HepG2 (cell line): Measurements from ENCODE around the gene TRIM37. TPM values are rescaled to one million over a fixed set of nuclear protein-coding genes. Genes with fewer than 3 reads are reported as not detected.

Source experiments
- ATAC-seq: fragments of 200-7000 bp; cut with Tn5 transposase; 3 replicates; pipeline ENCODE4 v1.9.1; 2020; ENCODE audit warnings: mild to moderate bottlenecking, moderate library complexity
- BruUV-seq: library from RNA; stranded (reverse); fragments of 400-500 nt; replicated peaks from 2 replicates; lab custom pipeline; 2021; lab: Mats Ljungman, UMichigan
- CTCF ChIA-PET: fragments of 300-600 bp; formaldehyde crosslinking; extraction: SDS; loops from one replicate; lab custom pipeline; 2021; ENCODE audit warnings: low total read pairs, inconsistent platforms, low intra/inter-chr PET ratio; lab: Yijun Ruan, JAX
- POLR2A ChIA-PET: fragments of 350-600 bp; sonication (Branson Sonifier 250); formaldehyde crosslinking; loops from one replicate; lab custom pipeline; 2020; ENCODE audit warnings: antibody characterized with exemption, inconsistent platforms; lab: Yijun Ruan, JAX
- DNase-seq: peaks from one replicate; pipeline ENCODE4 v3.0.0-alpha.2; 2015; ENCODE audit warnings: low spot score
- FAIRE-seq: peaks from 3 replicates; lab custom pipeline; 2011; peaks lifted over from hg19 to GRCh38; lab: Jason Lieb, UNC
- H2AFZ ChIP-seq: one replicate; pipeline ENCODE4 v1.6.1; 2011; ENCODE audit warnings: low read length, inconsistent platforms
- H3K27ac ChIP-seq: fragments of 300-600 bp; 3 replicates; pipeline ENCODE4 v1.8.0; 2011; ENCODE audit warnings: mixed run types, mild to moderate bottlenecking, mixed read lengths, low read length, inconsistent platforms; ENCODE audit not compliant: insufficient read depth; ENCODE audit errors: extremely low read length
- H3K27me3 ChIP-seq, 2 experiments: fragments of 200-600 bp in 1 of 2; 2 replicates in 1 of 2; 3 replicates in 1 of 2; pipeline versions ENCODE4 v1.6.0 to v1.8.0; 2011; ENCODE audit warnings: low read length in 2 of 2, mild to moderate bottlenecking in 2 of 2, moderate library complexity in 2 of 2, inconsistent platforms in 1 of 2; ENCODE audit not compliant: insufficient read depth in 2 of 2, control insufficient read depth in 1 of 2
- H3K36me3 ChIP-seq, 2 experiments: fragments of 200-600 bp in 1 of 2; replicated peaks in 1 of 2; 2 replicates in 1 of 2; 3 replicates in 1 of 2; pipeline versions ENCODE4 v1.5.1 to v1.8.0; 2011; ENCODE audit warnings: low read length in 2 of 2, inconsistent platforms in 1 of 2; ENCODE audit not compliant: insufficient read depth in 2 of 2, control insufficient read depth in 1 of 2
- H3K4me1 ChIP-seq: 2 replicates; pipeline ENCODE4 v1.5.1; 2012; ENCODE audit warnings: low read length, inconsistent platforms; ENCODE audit not compliant: insufficient read depth
- H3K4me2 ChIP-seq: 2 replicates; pipeline ENCODE4 v1.6.0; 2011; ENCODE audit warnings: low read depth, low read length, inconsistent platforms
- H3K4me3 ChIP-seq, 3 experiments: fragments of 200-600 bp in 1 of 3; sonication (generic), shearing (Covaris generic) in 1 of 3; replicated peaks in 1 of 3; 2 replicates each; pipeline ENCODE4 v1.5.1; 2011 to 2016; ENCODE audit warnings: low read length in 3 of 3, inconsistent platforms in 2 of 3, low read depth in 2 of 3, mild to moderate bottlenecking in 2 of 3, control low read depth in 1 of 3, mixed read lengths in 1 of 3; ENCODE audit not compliant: insufficient read depth in 1 of 3
- H3K79me2 ChIP-seq: one replicate; pipeline ENCODE4 v1.6.1; 2011; ENCODE audit warnings: low read length, inconsistent platforms; ENCODE audit not compliant: insufficient read depth
- H3K9ac ChIP-seq: 2 replicates; pipeline ENCODE4 v1.6.0; 2011; ENCODE audit warnings: mild to moderate bottlenecking, low read depth, low read length, inconsistent platforms; ENCODE audit not compliant: insufficient read depth
- H3K9me3 ChIP-seq: 2 replicates; pipeline ENCODE4 v1.5.1; 2012; ENCODE audit warnings: mild to moderate bottlenecking, low read length
- H4K20me1 ChIP-seq: 2 replicates; pipeline ENCODE4 v1.6.0; 2011; ENCODE audit warnings: inconsistent platforms, mild to moderate bottlenecking, low read length, moderate library complexity; ENCODE audit not compliant: insufficient read depth
- ATF7-NPFF ChIP-seq: sonication (generic); formaldehyde crosslinking; IDR thresholded peaks from 2 replicates; pipeline ENCODE4 v1.8.1; 2023; ENCODE audit warnings: mild to moderate bottlenecking, low read depth, missing genetic modification reagents, moderate library complexity
- KAT7 ChIP-seq: IDR thresholded peaks from 2 replicates; pipeline ENCODE4 v1.6.1; 2018; ENCODE audit warnings: borderline replicate concordance, missing compliant biosample characterization
- NFE2L1 ChIP-seq: sonication (generic); formaldehyde crosslinking; IDR thresholded peaks from 2 replicates; pipeline ENCODE4 v1.4.0; 2020; ENCODE audit warnings: missing genetic modification reagents, mild to moderate bottlenecking, borderline replicate concordance
- RBFOX2 ChIP-seq: fragments of 200-400 bp; formaldehyde crosslinking; IDR thresholded peaks from 2 replicates; pipeline ENCODE4 v1.6.1; 2017; ENCODE audit warnings: low read depth, mild to moderate bottlenecking, low read length
- SOX5 ChIP-seq: IDR thresholded peaks from 2 replicates; pipeline ENCODE4 v1.6.1; 2016; ENCODE audit warnings: borderline replicate concordance
- ZFYVE20 ChIP-seq: sonication (generic); formaldehyde crosslinking; IDR thresholded peaks from 2 replicates; pipeline ENCODE4 v1.8.0; 2023; ENCODE audit warnings: low read depth, mild to moderate bottlenecking, moderate library complexity, missing genetic modification reagents, borderline replicate concordance
- ZNF136 ChIP-seq: sonication (generic); formaldehyde crosslinking; IDR thresholded peaks from 2 replicates; pipeline ENCODE4 v1.8.1; 2022; ENCODE audit warnings: low read depth, mild to moderate bottlenecking, moderate library complexity, missing genetic modification reagents
- ZNF234 ChIP-seq: sonication (generic); formaldehyde crosslinking; conservative IDR thresholded peaks from 2 replicates; pipeline ENCODE4 v1.5.1; 2020; ENCODE audit warnings: mild to moderate bottlenecking, missing genetic modification reagents
- ZNF337 ChIP-seq: sonication (generic); formaldehyde crosslinking; IDR thresholded peaks from 2 replicates; pipeline ENCODE4 v1.5.1; 2020; ENCODE audit warnings: missing genetic modification reagents, low read depth, mild to moderate bottlenecking, borderline replicate concordance
- ZNF446 ChIP-seq: sonication (generic); formaldehyde crosslinking; IDR thresholded peaks from 2 replicates; pipeline ENCODE4 v1.5.0; 2020; ENCODE audit warnings: mild to moderate bottlenecking, missing genetic modification reagents
- ZSCAN29 ChIP-seq: sonication (generic); formaldehyde crosslinking; conservative IDR thresholded peaks from 2 replicates; pipeline ENCODE4 v1.4.0; 2020; ENCODE audit warnings: mild to moderate bottlenecking, missing genetic modification reagents
- ZZZ3 ChIP-seq: sonication (generic); formaldehyde crosslinking; IDR thresholded peaks from 2 replicates; pipeline ENCODE4 v1.4.0; 2020; ENCODE audit warnings: missing genetic modification reagents, mild to moderate bottlenecking, borderline replicate concordance
- WGBS: methylation state at CpG from one replicate; pipeline ENCODE4 v1.1.6; 2017; ENCODE audit warnings: low lambda C conversion rate; 5-methylcytosine and 5-hydroxymethylcytosine counted together
- in situ Hi-C: cut with HindIII; loops from 2 replicates; pipeline ENCODE4 v1.10.0; 2017; ENCODE audit warnings: low pct_unique_long_range_greater_than_20kb; ENCODE audit not compliant: extremely low pct_ligation_motif_present
- intact Hi-C: fragments of 100-400 bp; cut with micrococcal nuclease; formaldehyde crosslinking; loops from one replicate; pipeline ENCODE4 v1.10.0; 2022; ENCODE audit not compliant: unreplicated experiment
- polyA plus RNA-seq, 8 experiments: library from polyadenylated mRNA; depleted of rRNA in 3 of 8; stranded (reverse) in 7 of 8; unstranded in 1 of 8; fragments of >200 nt; fragmentation: Illumina TruSeq in 4 of 8; extraction: Trizol in 4 of 8; gene quantifications; 2 replicates each; pipeline versions ENCODE4 v1.2.1 to v1.2.3, GENCODE V29; 2011 to 2016; ENCODE audit warnings: low read depth in 4 of 8, missing spikeins in 1 of 8, mixed read lengths in 1 of 8; ENCODE audit not compliant: insufficient read depth in 1 of 8
- total RNA-seq, 5 experiments: library from RNA; depleted of rRNA; stranded (reverse); fragments of >200 nt; fragmentation: Illumina TruSeq; extraction: Trizol; gene quantifications; 2 replicates each; pipeline ENCODE4 v1.2.3, GENCODE V29; 2016; ENCODE audit warnings: low read depth in 1 of 5
- TF ChIP-seq, protein P1 (sequence below): sonication (generic); formaldehyde crosslinking; IDR thresholded peaks from 2 replicates; pipeline ENCODE4 v1.4.0; 2020; ENCODE audit warnings: missing genetic modification reagents, borderline replicate concordance
- TF ChIP-seq, protein P2 (sequence below): sonication (generic); formaldehyde crosslinking; IDR thresholded peaks from 2 replicates; pipeline ENCODE4 v1.9.0; 2021; ENCODE audit warnings: missing genetic modification reagents, borderline replicate concordance
- TF ChIP-seq, protein P3 (sequence below): sonication (generic); formaldehyde crosslinking; IDR thresholded peaks from 2 replicates; pipeline ENCODE4 v1.4.0; 2020; ENCODE audit warnings: mild to moderate bottlenecking, missing genetic modification reagents

TRIM37 gene
- total and polyA plus RNA-seq, 2 of the 13 experiments (the other 11 are each of a cell fraction or from before 2014, with no cell fraction given): 12.4 to 39.1 TPM

DNA sequence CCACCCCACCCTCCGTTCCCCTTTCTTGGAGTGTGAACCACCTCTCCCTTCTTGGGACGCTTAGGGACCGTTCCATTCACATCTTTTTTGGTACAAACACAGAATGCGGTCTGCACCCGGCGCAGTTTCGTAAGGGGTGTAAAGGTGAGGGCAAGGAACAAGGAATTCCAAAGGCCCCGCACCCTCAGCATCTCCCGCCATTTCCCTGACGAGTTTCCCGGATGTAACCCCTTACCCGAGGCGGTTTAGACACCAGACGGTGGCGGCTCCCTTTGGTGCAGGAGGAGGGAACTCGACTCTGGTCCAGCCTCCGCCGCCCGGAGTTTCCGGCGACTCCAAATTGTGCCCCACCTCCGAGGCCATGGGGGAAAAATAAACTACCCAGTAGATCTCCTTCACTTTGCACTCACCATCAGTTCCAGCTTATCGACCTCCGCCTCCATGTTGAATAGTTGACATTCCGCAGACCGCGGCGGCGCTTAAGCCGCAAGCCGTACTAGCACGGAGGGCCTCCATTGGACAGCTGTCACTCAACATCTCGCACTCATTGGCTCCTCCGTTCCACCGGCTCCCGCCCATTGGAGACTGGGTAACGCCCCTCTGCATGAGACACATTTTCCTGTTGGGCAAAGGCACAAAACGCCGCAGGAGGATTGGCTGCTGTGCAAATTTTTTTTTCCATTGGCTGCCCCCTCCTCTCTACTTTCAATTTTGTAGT is 48.2 kb upstream of the TRIM37 start, which contains the start of gene SKA2 (continued):
- TF ChIP-seq, protein P1, sequence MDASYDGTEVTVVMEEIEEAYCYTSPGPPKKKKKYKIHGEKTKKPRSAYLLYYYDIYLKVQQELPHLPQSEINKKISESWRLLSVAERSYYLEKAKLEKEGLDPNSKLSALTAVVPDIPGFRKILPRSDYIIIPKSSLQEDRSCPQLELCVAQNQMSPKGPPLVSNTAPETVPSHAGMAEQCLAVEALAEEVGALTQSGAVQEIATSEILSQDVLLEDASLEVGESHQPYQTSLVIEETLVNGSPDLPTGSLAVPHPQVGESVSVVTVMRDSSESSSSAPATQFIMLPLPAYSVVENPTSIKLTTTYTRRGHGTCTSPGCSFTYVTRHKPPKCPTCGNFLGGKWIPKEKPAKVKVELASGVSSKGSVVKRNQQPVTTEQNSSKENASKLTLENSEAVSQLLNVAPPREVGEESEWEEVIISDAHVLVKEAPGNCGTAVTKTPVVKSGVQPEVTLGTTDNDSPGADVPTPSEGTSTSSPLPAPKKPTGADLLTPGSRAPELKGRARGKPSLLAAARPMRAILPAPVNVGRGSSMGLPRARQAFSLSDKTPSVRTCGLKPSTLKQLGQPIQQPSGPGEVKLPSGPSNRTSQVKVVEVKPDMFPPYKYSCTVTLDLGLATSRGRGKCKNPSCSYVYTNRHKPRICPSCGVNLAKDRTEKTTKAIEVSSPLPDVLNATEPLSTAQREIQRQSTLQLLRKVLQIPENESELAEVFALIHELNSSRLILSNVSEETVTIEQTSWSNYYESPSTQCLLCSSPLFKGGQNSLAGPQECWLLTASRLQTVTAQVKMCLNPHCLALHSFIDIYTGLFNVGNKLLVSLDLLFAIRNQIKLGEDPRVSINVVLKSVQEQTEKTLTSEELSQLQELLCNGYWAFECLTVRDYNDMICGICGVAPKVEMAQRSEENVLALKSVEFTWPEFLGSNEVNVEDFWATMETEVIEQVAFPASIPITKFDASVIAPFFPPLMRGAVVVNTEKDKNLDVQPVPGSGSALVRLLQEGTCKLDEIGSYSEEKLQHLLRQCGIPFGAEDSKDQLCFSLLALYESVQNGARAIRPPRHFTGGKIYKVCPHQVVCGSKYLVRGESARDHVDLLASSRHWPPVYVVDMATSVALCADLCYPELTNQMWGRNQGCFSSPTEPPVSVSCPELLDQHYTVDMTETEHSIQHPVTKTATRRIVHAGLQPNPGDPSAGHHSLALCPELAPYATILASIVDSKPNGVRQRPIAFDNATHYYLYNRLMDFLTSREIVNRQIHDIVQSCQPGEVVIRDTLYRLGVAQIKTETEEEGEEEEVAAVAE: peak; percentile 98
- peak; percentile 76; the same call in 1 of the 2 replicates for TF ChIP-seq ZZZ3 (CRISPR knock-in tag)
- peak; percentile 64; the same call in 1 of the 2 replicates for TF ChIP-seq ZNF446 (CRISPR knock-in tag)
- peak; percentile 91; the same call in 1 of the 2 replicates for TF ChIP-seq ZNF337 (CRISPR knock-in tag)

DNA sequence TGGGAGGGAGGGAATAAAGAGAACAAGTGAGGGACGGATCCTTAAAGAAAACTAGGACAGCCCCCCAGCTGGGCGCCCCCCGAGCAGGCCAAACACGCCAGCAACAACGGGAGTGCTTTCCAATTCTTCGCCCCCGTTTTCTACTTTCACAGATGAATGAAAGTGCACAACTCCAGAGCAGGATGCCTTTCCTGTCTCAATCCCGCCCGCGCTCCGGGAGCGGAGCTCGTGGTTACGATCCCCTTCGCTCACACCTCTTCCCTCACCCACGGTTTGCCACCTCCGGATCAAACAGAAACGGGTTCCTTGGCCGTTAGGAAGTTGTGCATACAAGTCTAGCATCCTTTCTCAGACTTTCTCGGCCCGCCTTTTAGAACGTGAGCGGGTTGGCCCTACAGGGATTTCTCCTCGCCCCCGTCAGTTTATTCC is 47.6 kb upstream of the TRIM37 start:
- H3K9ac ChIP-seq: peak overlapping the region; percentile 90
- peaks cover 0 to 5% of the 10 kb centered on the region in 2 experiments; a peak in 1 of 5 replicates for H3K36me3 ChIP-seq
- in situ Hi-C loops (no loop called here), intact Hi-C loops (no loop called here)
- peak overlapping the region; percentile 79 for H3K4me2 ChIP-seq
- ATAC-seq: peak; percentile 12
- H2AFZ ChIP-seq: no peak overlapping the region
- peak; percentile 41 for DNase-seq
- no peak for FAIRE-seq
- ChIA-PET POLR2A (interaction anchor here (0.7 to 2.7 kb wide), 10 partner anchors 8 to 523 kb away, joined by 3 to 21 read pairs (median 6); partner anchors contain the start of genes GDPD1, SMG8 and TRIM37), CTCF (no interaction called here)
- peak overlapping the region; percentile 83 to 90 (median 89) for H3K4me3 ChIP-seq
- BruUV-seq: TSS peak; percentile 61
- peaks cover 67% of the 10 kb centered on the region for H3K4me1 ChIP-seq
- H4K20me1 ChIP-seq: no peaks in the 10 kb centered on the region; the same call in 1 of the 2 replicates
- H3K79me2 ChIP-seq: peaks cover 88% of the 10 kb centered on the region
- H3K9me3 ChIP-seq: no peaks in the 10 kb centered on the region
- WGBS: under 1% methylated on average over 25 of the region's 25 CpGs
- no peaks in the 10 kb centered on the region; a peak in 1 of 5 replicates for H3K27me3 ChIP-seq
- H3K27ac ChIP-seq: peak overlapping the region; percentile 95
- TF ChIP-seq, protein P2, sequence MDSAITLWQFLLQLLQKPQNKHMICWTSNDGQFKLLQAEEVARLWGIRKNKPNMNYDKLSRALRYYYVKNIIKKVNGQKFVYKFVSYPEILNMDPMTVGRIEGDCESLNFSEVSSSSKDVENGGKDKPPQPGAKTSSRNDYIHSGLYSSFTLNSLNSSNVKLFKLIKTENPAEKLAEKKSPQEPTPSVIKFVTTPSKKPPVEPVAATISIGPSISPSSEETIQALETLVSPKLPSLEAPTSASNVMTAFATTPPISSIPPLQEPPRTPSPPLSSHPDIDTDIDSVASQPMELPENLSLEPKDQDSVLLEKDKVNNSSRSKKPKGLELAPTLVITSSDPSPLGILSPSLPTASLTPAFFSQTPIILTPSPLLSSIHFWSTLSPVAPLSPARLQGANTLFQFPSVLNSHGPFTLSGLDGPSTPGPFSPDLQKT (CRISPR knock-in tag): no peak
- TF ChIP-seq ATF7-NPFF (peak; percentile 19; the same call in 1 of the 2 replicates), ZNF234 (0 out of 2 replicates have a peak, but pooled peaks have one; percentile 86), ZNF446 (CRISPR knock-in tag) (no peak), SOX5 (CRISPR knock-in tag) (no peak), KAT7 (CRISPR knock-in tag) (no peak; the same call in 1 of the 2 replicates), ZNF136 (CRISPR knock-in tag) (no peak; the same call in 1 of the 2 replicates), ZSCAN29 (CRISPR knock-in tag) (0 out of 2 replicates have a peak, but pooled peaks have one; percentile 48), NFE2L1 (CRISPR knock-in tag) (no peak), RBFOX2 (0 out of 2 replicates have a peak, but pooled peaks have one; percentile 26), ZFYVE20 (no peak)
- TF ChIP-seq, protein P3, sequence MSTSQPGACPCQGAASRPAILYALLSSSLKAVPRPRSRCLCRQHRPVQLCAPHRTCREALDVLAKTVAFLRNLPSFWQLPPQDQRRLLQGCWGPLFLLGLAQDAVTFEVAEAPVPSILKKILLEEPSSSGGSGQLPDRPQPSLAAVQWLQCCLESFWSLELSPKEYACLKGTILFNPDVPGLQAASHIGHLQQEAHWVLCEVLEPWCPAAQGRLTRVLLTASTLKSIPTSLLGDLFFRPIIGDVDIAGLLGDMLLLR (CRISPR knock-in tag): no peak; the same call in 1 of the 2 replicates
